ENCODE data around the gene CREB3L4. TPM values are rescaled to one million over a fixed set of nuclear protein-coding genes. Genes with fewer than 3 reads are reported as not detected.

CREB3L4 gene
- total and polyA plus RNA-seq, 4 donors = 4.3 to 16.5 (median 10.3) TPM

DNA sequence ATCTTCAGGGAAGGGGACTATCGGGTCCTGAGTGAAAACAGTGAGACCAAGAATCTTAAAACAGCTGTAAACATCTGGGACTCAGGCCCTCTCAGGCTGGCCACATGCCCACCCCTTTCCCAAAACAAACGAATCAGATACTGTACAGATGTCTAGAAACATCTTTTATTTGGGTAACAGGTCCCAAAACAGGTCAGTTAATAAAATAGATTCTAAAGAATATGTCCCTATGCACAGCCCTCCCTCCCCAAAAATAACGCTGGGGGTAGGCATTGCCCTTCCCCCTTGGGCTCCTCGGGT, 8.8 kb upstream of the CREB3L4 start:
- Histone ChIP-seq H3K9me3 (ENCODE audit: control insufficient read depth, insufficient read depth, low read length) (no peaks in the 10 kb centered on the region), H3K4me1 (ENCODE audit: control insufficient read depth, insufficient read depth, low read length) (peaks cover 42% of the 10 kb centered on the region), H3K36me3 (ENCODE audit: control insufficient read depth, insufficient read depth, low read length) (peaks cover 34% of the 10 kb centered on the region), H3K27ac (ENCODE audit: low read depth, low read length) (peak overlapping the region; percentile 65), H3K27me3 (ENCODE audit: control insufficient read depth, insufficient read depth, low read length) (no peaks in the 10 kb centered on the region), H3K4me3 (ENCODE audit: low read depth, low read length) (peak overlapping the region; percentile 84)
- DNase-seq (ENCODE audit: low read depth in 4 of 6, low spot score in 6 of 6) = no peak
- 29% methylated on average over 1 of the region's 4 CpGs for WGBS (ENCODE audit: insufficient coverage)

- no peaks in the 10 kb centered on the region for H3K27me3 ChIP-seq (ENCODE audit: control insufficient read depth, insufficient read depth, low read length)
- 37% methylated on average over 2 of the region's 3 CpGs for WGBS (ENCODE audit: insufficient coverage)
Observed at GRCh38 chr1:153959454-153959853, 8.2 kb upstream of the CREB3L4 start.

GRCh38 chr1:153960206-153960605, 7.5 kb upstream of the CREB3L4 start:
- H3K4me1 ChIP-seq (ENCODE audit: control insufficient read depth, insufficient read depth, low read length) = peaks cover 46% of the 10 kb centered on the region
- WGBS (ENCODE audit: insufficient coverage) = 96% methylated on average over 11 of the region's 11 CpGs
- no peak overlapping the region for H3K4me3 ChIP-seq (ENCODE audit: low read depth, low read length)
- no peak overlapping the region for H3K27ac ChIP-seq (ENCODE audit: low read depth, low read length)
- no peaks in the 10 kb centered on the region for H3K9me3 ChIP-seq (ENCODE audit: control insufficient read depth, insufficient read depth, low read length)
- no peak for DNase-seq (ENCODE audit: low read depth in 4 of 6, low spot score in 6 of 6)
- no peaks in the 10 kb centered on the region for H3K27me3 ChIP-seq (ENCODE audit: control insufficient read depth, insufficient read depth, low read length)
- peaks cover 25% of the 10 kb centered on the region for H3K36me3 ChIP-seq (ENCODE audit: control insufficient read depth, insufficient read depth, low read length)

More at GRCh38 chr1:153959454-153959853, 8.2 kb upstream of the CREB3L4 start:
- no peak for DNase-seq (ENCODE audit: low read depth in 4 of 6, low spot score in 6 of 6)
- Histone ChIP-seq H3K9me3 (ENCODE audit: control insufficient read depth, insufficient read depth, low read length) (no peaks in the 10 kb centered on the region), H3K36me3 (ENCODE audit: control insufficient read depth, insufficient read depth, low read length) (peaks cover 31% of the 10 kb centered on the region), H3K27ac (ENCODE audit: low read depth, low read length) (no peak overlapping the region), H3K4me3 (ENCODE audit: low read depth, low read length) (no peak overlapping the region), H3K4me1 (ENCODE audit: control insufficient read depth, insufficient read depth, low read length) (peaks cover 46% of the 10 kb centered on the region)

DNA sequence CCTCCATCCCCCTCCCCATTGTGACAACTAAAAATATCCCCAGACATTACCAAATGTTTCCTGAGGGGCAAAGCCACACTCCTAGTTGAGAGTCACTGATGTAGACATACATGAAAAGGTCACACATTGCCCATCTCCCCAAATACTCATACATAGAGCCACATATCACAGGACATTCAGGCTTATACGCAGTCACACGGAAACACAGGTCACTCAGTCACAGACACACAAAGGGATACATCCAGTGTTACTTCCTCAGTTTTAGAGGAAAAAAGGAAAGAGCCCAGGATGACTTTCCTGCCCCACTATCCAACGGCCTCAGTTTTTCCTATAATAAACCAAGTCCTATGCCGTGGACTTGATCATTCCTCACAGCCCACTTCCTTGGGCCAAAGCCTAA, 6.3 kb upstream of the CREB3L4 start:
- 84% methylated on average over 3 of the region's 4 CpGs for whole genome bisulfite sequencing (ENCODE audit: insufficient coverage)

DNA sequence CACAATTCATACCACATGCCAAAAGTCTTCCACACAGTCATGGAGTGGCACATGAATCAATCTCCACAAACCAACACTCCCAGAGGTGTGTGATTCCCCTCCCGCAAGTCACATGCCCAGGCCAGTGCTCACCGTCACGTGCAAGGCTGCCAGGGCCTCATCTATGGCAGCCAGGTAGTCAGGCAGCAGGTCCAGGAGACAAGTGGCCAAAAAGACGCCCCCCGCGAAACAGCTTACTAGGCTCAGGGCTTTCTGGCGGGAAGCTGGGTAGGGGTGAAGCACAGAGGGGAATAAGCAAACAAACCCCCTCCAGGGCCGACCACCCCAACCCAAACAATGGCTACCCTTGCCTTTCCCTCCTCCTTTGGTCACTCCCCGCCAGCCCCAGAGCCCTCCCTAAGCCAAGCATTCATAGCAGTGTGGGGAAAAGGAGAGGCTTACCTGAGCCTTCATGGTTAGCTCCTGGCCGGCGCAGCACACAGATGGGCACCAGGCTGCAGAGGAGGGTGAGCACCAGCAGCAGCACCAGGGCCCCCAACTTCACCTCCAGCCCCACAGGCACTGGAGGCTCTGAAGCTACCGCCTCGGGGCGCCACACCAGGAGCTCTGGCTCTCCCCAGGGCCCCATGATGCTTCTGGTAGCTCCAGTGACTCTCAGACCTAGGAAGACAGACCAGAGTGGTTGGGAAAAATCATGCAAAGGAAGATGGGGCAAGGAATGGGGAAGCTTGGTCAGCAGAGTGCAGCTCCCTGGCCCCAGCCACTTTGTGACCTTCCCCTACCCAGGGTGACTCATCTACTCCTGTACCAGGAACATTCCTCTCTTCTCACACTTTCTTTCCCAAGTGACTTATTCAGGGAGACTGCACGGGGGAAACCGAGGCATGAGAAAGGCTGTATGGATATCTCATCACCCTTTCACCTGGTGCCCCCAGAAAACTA, 5.3 kb upstream of the CREB3L4 start:
- no peaks in the 10 kb centered on the region for H3K9me3 ChIP-seq (ENCODE audit: control insufficient read depth, insufficient read depth, low read length)
- peak overlapping the region; percentile 87 for H3K27ac ChIP-seq (ENCODE audit: low read depth, low read length)
- H3K4me1 ChIP-seq (ENCODE audit: control insufficient read depth, insufficient read depth, low read length) = peaks cover 34% of the 10 kb centered on the region
- H3K36me3 ChIP-seq (ENCODE audit: control insufficient read depth, insufficient read depth, low read length) = peaks cover 18% of the 10 kb centered on the region
- 30% methylated on average over 8 of the region's 16 CpGs for WGBS (ENCODE audit: insufficient coverage)
- H3K27me3 ChIP-seq (ENCODE audit: control insufficient read depth, insufficient read depth, low read length) = no peaks in the 10 kb centered on the region
- DNase-seq (ENCODE audit: low read depth in 4 of 6, low spot score in 6 of 6) = no peak
- peak overlapping the region; percentile 79 for H3K4me3 ChIP-seq (ENCODE audit: low read depth, low read length)

More for the DNA sequence above, 6.3 kb upstream of the CREB3L4 start:
- Histone ChIP-seq H3K27me3 (ENCODE audit: control insufficient read depth, insufficient read depth, low read length) (no peaks in the 10 kb centered on the region), H3K36me3 (ENCODE audit: control insufficient read depth, insufficient read depth, low read length) (peaks cover 18% of the 10 kb centered on the region), H3K4me1 (ENCODE audit: control insufficient read depth, insufficient read depth, low read length) (peaks cover 42% of the 10 kb centered on the region), H3K27ac (ENCODE audit: low read depth, low read length) (no peak overlapping the region), H3K9me3 (ENCODE audit: control insufficient read depth, insufficient read depth, low read length) (no peaks in the 10 kb centered on the region), H3K4me3 (ENCODE audit: low read depth, low read length) (no peak overlapping the region)
- no peak for DNase-seq (ENCODE audit: low read depth in 4 of 6, low spot score in 6 of 6)

DNA sequence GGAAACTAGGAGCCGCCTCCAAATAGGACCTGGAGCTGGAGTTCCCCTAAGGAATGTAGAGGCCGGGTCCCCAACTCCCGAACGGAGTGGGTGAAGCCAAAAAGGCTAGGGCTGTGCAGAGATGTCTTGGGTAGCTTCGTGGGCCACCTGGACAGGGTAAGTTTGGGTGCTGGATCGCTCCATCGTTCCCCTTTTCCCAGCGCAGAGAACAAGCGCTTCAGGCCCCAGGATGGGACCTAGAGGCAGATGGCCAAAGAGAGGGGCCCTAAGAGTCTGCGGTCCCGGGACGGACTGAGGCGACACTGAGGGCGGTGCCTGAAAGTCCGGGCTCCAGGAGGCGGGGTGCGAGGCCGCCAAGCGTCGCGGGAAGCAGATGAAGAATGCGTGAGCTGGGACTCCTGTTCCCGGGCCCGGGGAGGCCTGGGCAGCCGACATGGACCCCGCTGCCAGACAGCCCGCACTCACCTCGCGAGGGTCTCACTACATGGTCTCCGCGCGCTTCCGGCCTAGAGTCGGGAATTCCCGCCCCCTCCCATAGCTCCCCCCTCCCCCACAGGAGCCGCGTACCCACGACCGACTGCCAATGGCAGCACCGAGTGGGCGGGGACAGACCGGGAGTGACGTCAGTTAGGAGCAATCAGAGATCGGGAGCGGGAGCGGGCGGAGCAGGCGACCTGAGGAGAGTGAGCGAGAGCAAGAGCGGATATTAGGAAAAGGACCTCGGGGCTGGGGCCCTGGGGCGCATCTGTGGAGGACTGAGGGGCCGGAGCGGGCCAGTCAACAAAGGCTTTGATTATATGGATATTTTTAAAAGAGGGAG, 4.5 kb upstream of the CREB3L4 start, which contains the start of gene SLC39A1:
Gene SLC39A1 (minus strand): TSS at position 508 of the 820 bp plus-strand sequence. CDS start 822 bp downstream, outside the sequence.
- Histone ChIP-seq H3K36me3 (ENCODE audit: control insufficient read depth, insufficient read depth, low read length) (peaks cover 18% of the 10 kb centered on the region), H3K27me3 (ENCODE audit: control insufficient read depth, insufficient read depth, low read length) (no peaks in the 10 kb centered on the region), H3K27ac (ENCODE audit: low read depth, low read length) (peak within 1 kb of the TSS; percentile 87), H3K9me3 (ENCODE audit: control insufficient read depth, insufficient read depth, low read length) (no peaks in the 10 kb centered on the region), H3K4me3 (ENCODE audit: low read depth, low read length) (peak within 1 kb of the TSS; percentile 79), H3K4me1 (ENCODE audit: control insufficient read depth, insufficient read depth, low read length) (peaks cover 33% of the 10 kb centered on the region)
- WGBS (ENCODE audit: insufficient coverage) = 0% methylated on average over 44 of the region's 54 CpGs
- DNase-seq (ENCODE audit: low read depth in 4 of 6, low spot score in 6 of 6) = peak; percentile 90 to 99 (median 97)

DNA sequence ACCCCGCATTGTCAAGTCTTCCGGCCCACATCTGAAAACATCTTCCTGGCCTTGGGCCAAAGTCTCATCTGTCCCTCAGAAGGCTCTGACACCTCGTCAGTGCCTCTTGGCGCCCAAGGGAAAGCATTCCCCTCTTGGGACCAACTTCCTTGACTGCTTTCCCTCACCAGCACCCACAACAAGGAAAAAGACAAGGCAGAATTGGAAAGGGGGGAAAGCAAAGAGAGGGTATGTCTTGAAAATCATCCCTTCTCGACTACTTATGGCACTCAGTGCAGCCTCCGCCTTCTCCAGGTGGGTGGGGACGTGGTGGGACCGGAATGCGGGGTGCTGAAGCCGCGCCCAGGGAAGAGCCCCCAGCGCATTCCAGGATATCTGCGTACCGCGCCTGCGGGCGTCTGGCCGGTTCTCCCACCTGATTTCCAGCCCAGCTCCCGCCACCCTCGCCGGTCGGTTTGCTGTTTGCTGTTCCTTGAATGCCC, 3.8 kb upstream of the CREB3L4 start:
- H3K4me3 ChIP-seq (ENCODE audit: low read depth, low read length) = peak overlapping the region; percentile 79
- WGBS (ENCODE audit: insufficient coverage) = under 1% methylated on average over 18 of the region's 22 CpGs
- H3K9me3 ChIP-seq (ENCODE audit: control insufficient read depth, insufficient read depth, low read length) = no peaks in the 10 kb centered on the region
- H3K36me3 ChIP-seq (ENCODE audit: control insufficient read depth, insufficient read depth, low read length) = peaks cover 18% of the 10 kb centered on the region
- H3K27me3 ChIP-seq (ENCODE audit: control insufficient read depth, insufficient read depth, low read length) = no peaks in the 10 kb centered on the region
- peak overlapping the region; percentile 87 for H3K27ac ChIP-seq (ENCODE audit: low read depth, low read length)
- no peak for DNase-seq (ENCODE audit: low read depth in 4 of 6, low spot score in 6 of 6)
- peaks cover 36% of the 10 kb centered on the region for H3K4me1 ChIP-seq (ENCODE audit: control insufficient read depth, insufficient read depth, low read length)

- WGBS (ENCODE audit: insufficient coverage) = 0% methylated on average over 3 of the region's 8 CpGs
- peak overlapping the region; percentile 78 for H3K4me3 ChIP-seq (ENCODE audit: low read depth, low read length)
- DNase-seq (ENCODE audit: low read depth in 4 of 6, low spot score in 6 of 6) = no peak
Observed at GRCh38 chr1:153968000-153968363, 280 bp downstream of the CREB3L4 start.

GRCh38 chr1:153968408-153968807, 706 bp downstream of the CREB3L4 start:
- H3K27ac ChIP-seq (ENCODE audit: low read depth, low read length) = peak overlapping the region; percentile 90
- H3K9me3 ChIP-seq (ENCODE audit: control insufficient read depth, insufficient read depth, low read length) = no peaks in the 10 kb centered on the region
- DNase-seq (ENCODE audit: low read depth in 4 of 6, low spot score in 6 of 6) = peak in 2 of 6 donors; percentile 51 to 72
- peak overlapping the region; percentile 78 for H3K4me3 ChIP-seq (ENCODE audit: low read depth, low read length)
- H3K4me1 ChIP-seq (ENCODE audit: control insufficient read depth, insufficient read depth, low read length) = peaks cover 24% of the 10 kb centered on the region
- 14% methylated on average over 5 of the region's 13 CpGs for WGBS (ENCODE audit: insufficient coverage)
- H3K27me3 ChIP-seq (ENCODE audit: control insufficient read depth, insufficient read depth, low read length) = no peaks in the 10 kb centered on the region
- H3K36me3 ChIP-seq (ENCODE audit: control insufficient read depth, insufficient read depth, low read length) = peaks cover 9% of the 10 kb centered on the region

More at GRCh38 chr1:153968000-153968363, 280 bp downstream of the CREB3L4 start:
- H3K9me3 ChIP-seq (ENCODE audit: control insufficient read depth, insufficient read depth, low read length) = no peaks in the 10 kb centered on the region
- H3K27ac ChIP-seq (ENCODE audit: low read depth, low read length) = peak overlapping the region; percentile 90
- H3K36me3 ChIP-seq (ENCODE audit: control insufficient read depth, insufficient read depth, low read length) = peaks cover 4% of the 10 kb centered on the region
- H3K4me1 ChIP-seq (ENCODE audit: control insufficient read depth, insufficient read depth, low read length) = peaks cover 24% of the 10 kb centered on the region
- no peaks in the 10 kb centered on the region for H3K27me3 ChIP-seq (ENCODE audit: control insufficient read depth, insufficient read depth, low read length)

All from spinal cord (tissue), 10 donors.